DND-41 (cell line): Measurements from ENCODE around the gene GTF3C5.

ENCODE experiments used
- ATAC-seq: fragments of 200-7000 bp; cut with Tn5 transposase; 3 replicates; pipeline ENCODE4 v1.9.1; 2021; ENCODE audit warnings: low read depth; ENCODE audit not compliant: insufficient read depth
- DNase-seq: peaks from one replicate; pipeline ENCODE4 v3.0.0-alpha.2; 2020
- H2AFZ ChIP-seq: 2 replicates; pipeline ENCODE4 v1.6.0; 2012; ENCODE audit warnings: low read depth, low read length
- H3K27ac ChIP-seq: 2 replicates; pipeline ENCODE4 v1.5.1; 2012; ENCODE audit warnings: low read length, inconsistent platforms
- H3K27me3 ChIP-seq: fragments of 200-600 bp; sonication (generic); 2 replicates; pipeline ENCODE4 v1.6.0; 2012; ENCODE audit warnings: low read length, mild to moderate bottlenecking, inconsistent platforms; ENCODE audit not compliant: insufficient read depth, poor library complexity
- H3K36me3 ChIP-seq: 2 replicates; pipeline ENCODE4 v1.5.1; 2012; ENCODE audit warnings: low read length, inconsistent platforms; ENCODE audit not compliant: insufficient read depth
- H3K4me1 ChIP-seq: 2 replicates; pipeline ENCODE4 v1.5.1; 2012; ENCODE audit warnings: mild to moderate bottlenecking, low read length; ENCODE audit not compliant: insufficient read depth
- H3K4me2 ChIP-seq: 2 replicates; pipeline ENCODE4 v1.6.0; 2012; ENCODE audit warnings: mild to moderate bottlenecking, moderate library complexity, low read length, inconsistent platforms; ENCODE audit not compliant: insufficient read depth
- H3K4me3 ChIP-seq, 2 experiments: fragments of 200-600 bp in 1 of 2; shearing (Covaris generic) in 1 of 2; 2 replicates each; pipeline ENCODE4 v1.5.1; 2012 to 2016; ENCODE audit warnings: inconsistent platforms in 2 of 2, low read length in 2 of 2, mild to moderate bottlenecking in 2 of 2, low read depth in 1 of 2, moderate library complexity in 1 of 2
- H3K79me2 ChIP-seq: 2 replicates; pipeline ENCODE4 v1.6.0; 2012; ENCODE audit warnings: low read length, inconsistent platforms; ENCODE audit not compliant: insufficient read depth
- H3K9ac ChIP-seq: 2 replicates; pipeline ENCODE4 v1.6.0; 2012; ENCODE audit warnings: low read depth, mild to moderate bottlenecking, inconsistent platforms, low read length, moderate library complexity
- H3K9me3 ChIP-seq: 2 replicates; pipeline ENCODE4 v1.5.1; 2012; ENCODE audit warnings: low read length, moderate library complexity, mild to moderate bottlenecking, inconsistent platforms; ENCODE audit not compliant: insufficient read depth, severe bottlenecking
- H4K20me1 ChIP-seq: 2 replicates; pipeline ENCODE4 v1.6.0; 2012; ENCODE audit warnings: low read length; ENCODE audit not compliant: insufficient read depth
- CTCF ChIP-seq: IDR thresholded peaks from 2 replicates; pipeline ENCODE4 v1.5.1; 2012; ENCODE audit warnings: borderline replicate concordance, low read length, moderate library complexity, mild to moderate bottlenecking; ENCODE audit not compliant: poor library complexity, severe bottlenecking; ENCODE audit errors: extremely low read depth
- EZH2 ChIP-seq: IDR thresholded peaks from 3 replicates; pipeline ENCODE4 v1.6.1; 2012; ENCODE audit warnings: borderline replicate concordance, low read depth, mild to moderate bottlenecking, moderate library complexity, low read length, inconsistent platforms; ENCODE audit not compliant: severe bottlenecking

GTF3C5 gene

GRCh38 chr9:133023117-133023890 is 7.5 kb upstream of the GTF3C5 start:
- peak overlapping the region; percentile 64 for H2AFZ ChIP-seq
- no peak for TF ChIP-seq CTCF
- no peak for TF ChIP-seq EZH2
- peaks cover 15% of the 10 kb centered on the region for H3K4me1 ChIP-seq
- no peaks in the 10 kb centered on the region for H3K36me3 ChIP-seq
- H3K79me2 ChIP-seq: no peaks in the 10 kb centered on the region
- no peak overlapping the region for H3K27ac ChIP-seq
- no peak overlapping the region for H3K4me3 ChIP-seq
- ATAC-seq: peak; percentile 71
- H3K4me2 ChIP-seq: peak overlapping the region; percentile 36
- no peaks in the 10 kb centered on the region for H3K27me3 ChIP-seq
- no peaks in the 10 kb centered on the region for H3K9me3 ChIP-seq
- H3K9ac ChIP-seq: no peak overlapping the region
- no peaks in the 10 kb centered on the region for H4K20me1 ChIP-seq
- DNase-seq: peak; percentile 70

- no peak for TF ChIP-seq EZH2
- TF ChIP-seq CTCF: no peak
- Histone ChIP-seq H3K4me1 (peaks cover 26% of the 10 kb centered on the region), H3K27me3 (no peaks in the 10 kb centered on the region), H4K20me1 (no peaks in the 10 kb centered on the region), H3K4me3 (no peak overlapping the region), H3K36me3 (no peaks in the 10 kb centered on the region; the same call in 1 of the 2 replicates), H3K9me3 (no peaks in the 10 kb centered on the region), H2AFZ (no peak overlapping the region), H3K9ac (no peak overlapping the region), H3K79me2 (peaks cover 15% of the 10 kb centered on the region), H3K4me2 (no peak overlapping the region), H3K27ac (no peak overlapping the region)
- ATAC-seq (no peak), DNase-seq (no peak)
Observed at GRCh38 chr9:133026426-133026825, 4.4 kb upstream of the GTF3C5 start.

GRCh38 chr9:133027134-133027533 is 3.7 kb upstream of the GTF3C5 start:
- ATAC-seq (no peak), DNase-seq (no peak)
- H3K36me3 ChIP-seq: peaks cover 5% of the 10 kb centered on the region; the same call in 1 of the 2 replicates
- no peak overlapping the region for H3K4me3 ChIP-seq
- H3K4me2 ChIP-seq: no peak overlapping the region
- peaks cover 22% of the 10 kb centered on the region for H3K79me2 ChIP-seq
- H3K27ac ChIP-seq: no peak overlapping the region
- H2AFZ ChIP-seq: no peak overlapping the region
- no peaks in the 10 kb centered on the region for H3K27me3 ChIP-seq
- no peak for TF ChIP-seq CTCF
- no peak for TF ChIP-seq EZH2
- H3K9ac ChIP-seq: no peak overlapping the region
- H3K4me1 ChIP-seq: peaks cover 31% of the 10 kb centered on the region
- H4K20me1 ChIP-seq: no peaks in the 10 kb centered on the region
- no peaks in the 10 kb centered on the region for H3K9me3 ChIP-seq
